ENCODE measurements around the gene SARS1.

SARS1 gene

DNA sequence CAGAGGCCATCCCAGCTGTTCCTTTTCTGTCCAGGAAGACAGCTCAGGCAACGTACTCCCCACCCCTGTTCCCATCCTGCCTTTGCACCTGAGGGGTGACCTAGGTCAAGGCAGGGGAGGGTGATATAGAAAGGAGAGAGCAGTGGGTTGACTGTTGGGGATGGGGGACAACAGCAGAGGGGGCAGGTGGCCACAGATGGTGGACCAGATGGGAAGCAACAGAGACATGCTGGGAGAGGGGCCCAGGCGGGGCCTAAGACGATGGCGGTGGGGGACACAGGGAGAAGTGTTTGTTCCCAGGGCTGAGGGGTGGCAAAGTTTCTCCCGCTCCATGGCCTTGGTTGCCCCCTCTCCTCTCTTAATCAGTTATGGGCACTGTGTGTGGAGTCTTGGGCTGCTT lies 42.0 kb downstream of the SARS1 start:
- TF ChIP-seq GATA3 (IDR thresholded peaks at IDR 0.05; ENCODE audit: low read depth, low read length) (no peak), GATA2 (IDR thresholded peaks at IDR 0.05; ENCODE audit: low read depth, low read length) (no peak)

DNA sequence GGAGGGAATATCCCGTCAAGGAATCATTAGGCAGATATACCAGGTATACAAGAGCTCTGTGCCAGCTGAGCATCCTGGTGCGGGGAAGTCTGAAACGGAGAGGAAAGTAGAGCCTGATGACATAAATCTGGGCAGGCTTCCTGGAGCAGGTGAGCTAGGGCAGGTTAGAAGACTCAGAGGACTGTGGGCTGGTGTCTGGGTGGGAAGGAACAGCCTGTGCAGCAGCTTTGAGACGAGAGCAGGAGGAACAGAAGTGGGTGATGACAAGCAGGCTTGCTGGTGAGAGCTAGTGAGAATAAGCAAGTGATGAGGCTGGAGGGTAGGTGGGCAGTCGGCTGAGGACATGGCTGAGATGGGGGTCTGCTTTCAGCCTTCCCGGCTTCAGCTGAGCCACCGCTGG lies 42.4 kb downstream of the SARS1 start:
- no peak for TF ChIP-seq GATA2 (IDR thresholded peaks at IDR 0.05; ENCODE audit: low read depth, low read length)
- TF ChIP-seq GATA3 (IDR thresholded peaks at IDR 0.05; ENCODE audit: low read depth, low read length): no peak

DNA sequence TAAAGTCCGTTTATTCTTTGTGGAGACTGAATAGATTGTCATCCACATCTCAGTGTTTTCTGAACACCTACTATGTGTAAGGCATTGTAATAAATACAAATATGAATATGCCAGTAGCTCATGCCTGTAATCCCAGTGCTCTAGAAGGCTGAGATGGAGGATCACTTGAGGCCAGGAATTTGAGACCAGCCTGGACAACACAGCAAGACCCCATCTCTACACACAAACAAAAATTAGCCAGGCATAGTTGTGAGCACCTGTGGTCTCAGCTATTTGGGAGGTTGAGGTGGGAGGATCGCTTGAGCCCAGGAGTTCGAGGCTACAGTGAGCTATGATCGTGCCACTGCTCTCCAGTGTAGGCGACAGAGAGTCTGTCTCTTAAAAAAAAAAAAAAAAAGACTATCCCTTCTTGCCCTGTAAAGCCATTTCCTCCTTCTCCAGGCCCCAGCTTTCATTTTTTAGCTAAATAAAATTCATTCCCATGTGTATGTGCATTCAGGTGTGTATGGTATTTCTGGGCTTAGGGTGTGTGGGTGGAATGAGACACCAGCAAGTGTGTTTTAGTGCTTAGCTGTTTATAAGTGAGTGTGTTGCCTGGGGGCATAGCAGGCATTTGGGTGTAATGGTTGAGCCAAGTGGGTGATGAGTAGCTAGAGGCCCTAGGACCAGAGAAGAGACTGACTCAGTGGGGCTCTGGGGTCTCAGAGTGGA lies 43.4 kb downstream of the SARS1 start:
- TF ChIP-seq GATA2 (IDR thresholded peaks at IDR 0.05; ENCODE audit: low read depth, low read length) (no peak), GATA3 (IDR thresholded peaks at IDR 0.05; ENCODE audit: low read depth, low read length) (no peak)

DNA sequence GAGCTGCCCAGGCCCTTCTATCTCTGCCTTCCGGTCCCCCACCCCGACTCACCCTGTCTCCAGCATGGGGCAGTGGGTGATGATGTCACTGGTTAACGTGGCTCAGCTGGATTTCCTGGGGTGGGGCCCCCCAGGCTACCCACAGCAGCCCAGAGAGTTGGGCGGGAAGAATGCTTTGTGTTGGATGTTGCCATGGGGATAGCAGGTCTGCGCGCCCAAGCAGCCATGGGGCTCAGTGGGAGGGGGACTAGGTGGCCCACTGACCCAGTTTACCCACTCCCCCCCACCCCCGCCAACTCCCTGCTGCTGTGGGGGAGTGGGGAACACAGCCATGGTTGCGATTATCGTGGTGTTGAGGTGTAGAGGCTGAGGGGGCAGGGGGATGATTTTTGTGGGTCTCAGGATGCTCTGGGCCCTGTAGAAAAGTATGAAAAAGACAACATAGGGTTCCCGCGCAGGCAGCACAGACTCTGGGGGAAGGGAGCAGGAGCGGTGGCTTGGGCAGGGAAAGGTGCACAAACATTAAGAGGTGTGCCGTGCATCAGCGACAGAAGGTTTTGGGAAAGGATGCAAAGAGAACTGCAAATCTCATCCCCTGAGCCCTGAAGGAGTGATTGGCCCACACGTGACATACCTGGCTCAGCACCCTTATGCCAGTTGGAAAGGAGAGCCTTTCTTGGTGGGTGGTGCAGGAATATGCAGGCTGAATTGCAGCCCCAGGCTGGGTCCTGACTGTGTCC lies 44.1 kb downstream of the SARS1 start:
- TF ChIP-seq GATA2 (IDR thresholded peaks at IDR 0.05; ENCODE audit: low read depth, low read length): no peak

DNA sequence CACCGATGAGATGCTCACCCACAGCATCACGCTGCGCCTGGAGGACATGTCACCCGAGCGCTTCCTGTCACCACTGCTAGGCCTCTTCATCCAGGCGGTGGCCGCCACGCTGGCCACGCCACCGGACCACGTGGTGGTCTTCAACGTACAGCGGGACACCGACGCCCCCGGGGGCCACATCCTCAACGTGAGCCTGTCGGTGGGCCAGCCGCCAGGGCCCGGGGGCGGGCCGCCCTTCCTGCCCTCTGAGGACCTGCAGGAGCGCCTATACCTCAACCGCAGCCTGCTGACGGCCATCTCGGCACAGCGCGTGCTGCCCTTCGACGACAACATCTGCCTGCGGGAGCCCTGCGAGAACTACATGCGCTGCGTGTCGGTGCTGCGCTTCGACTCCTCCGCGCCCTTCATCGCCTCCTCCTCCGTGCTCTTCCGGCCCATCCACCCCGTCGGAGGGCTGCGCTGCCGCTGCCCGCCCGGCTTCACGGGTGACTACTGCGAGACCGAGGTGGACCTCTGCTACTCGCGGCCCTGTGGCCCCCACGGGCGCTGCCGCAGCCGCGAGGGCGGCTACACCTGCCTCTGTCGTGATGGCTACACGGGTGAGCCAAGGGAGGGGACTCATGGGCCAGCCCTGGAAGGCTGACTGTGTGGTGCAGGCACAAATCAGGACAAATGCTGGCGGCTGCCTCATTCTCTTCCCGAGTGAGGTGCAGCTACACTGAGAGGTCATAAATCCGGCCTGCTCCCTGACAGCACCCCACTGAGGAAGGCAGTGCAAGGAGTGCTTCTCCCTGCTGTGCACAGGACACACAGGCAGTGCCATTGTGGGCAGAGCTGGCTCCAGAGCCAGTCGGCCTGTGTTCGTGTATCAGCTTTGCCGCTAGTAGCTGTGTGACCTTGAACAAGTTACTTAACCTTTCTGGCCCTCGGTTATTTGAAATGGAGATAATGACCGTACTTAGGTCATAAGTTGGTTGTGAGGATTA lies 45.1 kb downstream of the SARS1 start:
- TF ChIP-seq GATA2 (IDR thresholded peaks at IDR 0.05; ENCODE audit: low read depth, low read length) (no peak), GATA3 (IDR thresholded peaks at IDR 0.05; ENCODE audit: low read depth, low read length) (no peak)

DNA sequence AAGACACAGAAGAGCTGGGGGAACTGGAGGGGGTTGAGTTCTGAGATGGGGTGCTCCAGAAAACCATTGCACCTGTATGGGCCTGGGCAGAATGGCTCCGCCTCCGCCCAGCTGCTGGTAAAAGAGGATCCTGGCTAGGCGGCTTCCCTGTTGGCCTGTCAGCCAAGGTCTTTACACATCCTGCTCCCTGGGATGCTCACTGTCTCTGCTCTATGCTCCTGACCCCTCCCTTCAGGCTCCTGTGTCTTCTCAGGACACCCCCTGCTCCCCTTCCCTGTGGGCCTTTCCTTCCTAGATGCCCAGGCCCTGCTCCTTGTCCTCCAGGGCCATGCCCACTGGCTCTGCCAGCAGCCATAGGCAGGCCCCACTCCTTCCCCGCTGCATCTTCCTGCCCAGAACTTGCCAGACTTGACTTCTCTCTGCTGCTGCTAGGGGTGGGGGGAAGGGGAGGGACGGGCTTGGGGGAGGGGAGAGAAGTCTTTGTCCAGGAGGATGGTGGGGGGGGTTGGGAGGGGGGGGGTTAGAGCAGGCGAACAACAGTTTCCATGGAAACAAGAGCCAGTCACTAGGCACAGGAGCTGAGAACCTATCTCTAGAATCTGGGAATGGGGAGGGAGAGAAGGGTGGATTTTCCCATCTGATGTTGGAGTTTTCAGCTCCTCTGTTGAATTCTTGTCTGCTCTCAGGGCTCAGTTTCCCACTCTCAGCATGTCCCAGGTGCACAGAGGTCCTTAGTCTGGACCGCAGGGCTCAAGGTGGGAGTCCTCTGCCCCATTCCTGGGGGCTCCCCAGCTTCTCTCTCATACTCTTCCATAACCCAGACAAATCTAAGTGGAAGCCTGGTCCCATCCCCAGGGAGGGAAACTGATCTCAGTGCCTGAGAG lies 46.2 kb downstream of the SARS1 start:
- TF ChIP-seq GATA3 (IDR thresholded peaks at IDR 0.05; ENCODE audit: low read depth, low read length): no peak
- peak; percentile 52 for TF ChIP-seq GATA2 (IDR thresholded peaks at IDR 0.05; ENCODE audit: low read depth, low read length)

DNA sequence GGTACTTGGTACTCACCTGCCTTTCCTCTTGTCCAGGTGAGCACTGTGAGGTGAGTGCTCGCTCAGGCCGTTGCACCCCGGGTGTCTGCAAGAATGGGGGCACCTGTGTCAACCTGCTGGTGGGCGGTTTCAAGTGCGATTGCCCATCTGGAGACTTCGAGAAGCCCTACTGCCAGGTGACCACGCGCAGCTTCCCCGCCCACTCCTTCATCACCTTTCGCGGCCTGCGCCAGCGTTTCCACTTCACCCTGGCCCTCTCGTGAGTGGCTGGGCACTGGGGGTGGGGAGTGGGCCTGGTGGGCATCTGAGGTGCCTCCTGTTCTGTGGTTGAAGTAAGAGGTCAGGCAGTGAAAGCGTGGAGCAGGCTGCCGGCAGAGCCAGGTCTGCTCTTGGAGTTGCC lies 47.3 kb downstream of the SARS1 start:
- no peak for TF ChIP-seq GATA2 (IDR thresholded peaks at IDR 0.05; ENCODE audit: low read depth, low read length)
- TF ChIP-seq GATA3 (IDR thresholded peaks at IDR 0.05; ENCODE audit: low read depth, low read length): no peak

DNA sequence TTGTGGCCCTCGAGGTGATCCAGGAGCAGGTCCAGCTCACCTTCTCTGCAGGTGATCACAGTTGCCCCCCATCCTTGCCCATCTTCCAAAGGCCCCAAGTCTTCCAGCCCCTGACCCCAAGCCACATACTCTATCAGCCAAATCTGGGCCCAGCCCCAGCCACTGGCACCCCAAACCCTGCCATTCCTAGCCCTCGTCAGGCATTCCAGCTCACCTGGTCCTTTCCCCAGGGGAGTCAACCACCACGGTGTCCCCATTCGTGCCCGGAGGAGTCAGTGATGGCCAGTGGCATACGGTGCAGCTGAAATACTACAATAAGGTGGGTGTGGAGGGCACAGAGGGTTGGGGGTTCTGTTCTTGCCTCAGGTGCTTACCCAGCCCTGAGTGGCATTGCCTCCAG lies 47.9 kb downstream of the SARS1 start:
- TF ChIP-seq GATA3 (IDR thresholded peaks at IDR 0.05; ENCODE audit: low read depth, low read length) (no peak), GATA2 (IDR thresholded peaks at IDR 0.05; ENCODE audit: low read depth, low read length) (no peak)

DNA sequence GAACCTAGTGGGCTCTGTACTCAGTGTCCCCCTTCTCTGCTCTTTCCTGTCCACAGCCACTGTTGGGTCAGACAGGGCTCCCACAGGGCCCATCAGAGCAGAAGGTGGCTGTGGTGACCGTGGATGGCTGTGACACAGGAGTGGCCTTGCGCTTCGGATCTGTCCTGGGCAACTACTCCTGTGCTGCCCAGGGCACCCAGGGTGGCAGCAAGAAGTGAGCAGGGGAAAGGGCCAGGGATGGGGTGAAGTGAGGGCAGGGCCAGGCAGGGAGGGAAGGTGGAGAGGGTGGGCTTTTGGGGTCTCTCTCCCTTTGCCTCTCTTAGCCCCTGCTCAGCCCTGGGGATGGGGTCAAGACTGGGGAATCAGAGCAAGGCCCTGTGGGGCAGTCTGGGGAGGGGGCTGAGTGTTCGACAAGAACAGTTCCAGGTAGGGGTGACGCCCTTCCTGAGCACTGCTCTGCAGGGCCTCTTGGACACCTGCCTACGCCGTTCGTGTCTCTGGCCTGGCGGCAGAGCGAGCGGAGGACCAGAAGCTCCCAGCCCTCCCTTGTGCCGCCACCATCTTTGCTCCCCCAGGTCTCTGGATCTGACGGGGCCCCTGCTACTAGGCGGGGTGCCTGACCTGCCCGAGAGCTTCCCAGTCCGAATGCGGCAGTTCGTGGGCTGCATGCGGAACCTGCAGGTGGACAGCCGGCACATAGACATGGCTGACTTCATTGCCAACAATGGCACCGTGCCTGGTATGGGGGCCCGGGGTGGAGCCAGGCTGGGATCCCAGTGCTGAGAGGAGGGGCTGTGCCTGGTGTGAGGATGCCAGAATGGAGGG lies 48.7 kb downstream of the SARS1 start:
- no peak for TF ChIP-seq GATA3 (IDR thresholded peaks at IDR 0.05; ENCODE audit: low read depth, low read length)
- TF ChIP-seq GATA2 (IDR thresholded peaks at IDR 0.05; ENCODE audit: low read depth, low read length): no peak

DNA sequence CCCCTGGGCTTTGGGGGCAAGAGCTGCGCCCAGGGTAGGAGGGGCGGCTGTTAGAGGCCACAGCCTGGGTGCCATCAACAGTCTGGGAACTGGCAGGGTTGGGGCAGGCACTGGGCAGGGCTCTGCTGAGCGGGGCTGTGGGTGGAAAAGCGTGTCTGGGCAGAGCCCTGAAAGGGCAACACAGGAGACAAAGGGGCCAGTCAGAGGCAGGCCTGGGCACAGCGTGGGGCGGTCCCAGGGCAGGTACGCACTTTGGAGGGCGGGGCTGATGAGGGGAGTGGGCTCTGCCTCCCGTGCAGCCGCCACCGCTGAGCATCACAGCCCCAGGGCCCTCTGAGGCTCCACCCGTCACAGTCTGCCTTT lies 49.5 kb downstream of the SARS1 start:
- TF ChIP-seq GATA2 (IDR thresholded peaks at IDR 0.05; ENCODE audit: low read depth, low read length): no peak
- no peak for TF ChIP-seq GATA3 (IDR thresholded peaks at IDR 0.05; ENCODE audit: low read depth, low read length)

DNA sequence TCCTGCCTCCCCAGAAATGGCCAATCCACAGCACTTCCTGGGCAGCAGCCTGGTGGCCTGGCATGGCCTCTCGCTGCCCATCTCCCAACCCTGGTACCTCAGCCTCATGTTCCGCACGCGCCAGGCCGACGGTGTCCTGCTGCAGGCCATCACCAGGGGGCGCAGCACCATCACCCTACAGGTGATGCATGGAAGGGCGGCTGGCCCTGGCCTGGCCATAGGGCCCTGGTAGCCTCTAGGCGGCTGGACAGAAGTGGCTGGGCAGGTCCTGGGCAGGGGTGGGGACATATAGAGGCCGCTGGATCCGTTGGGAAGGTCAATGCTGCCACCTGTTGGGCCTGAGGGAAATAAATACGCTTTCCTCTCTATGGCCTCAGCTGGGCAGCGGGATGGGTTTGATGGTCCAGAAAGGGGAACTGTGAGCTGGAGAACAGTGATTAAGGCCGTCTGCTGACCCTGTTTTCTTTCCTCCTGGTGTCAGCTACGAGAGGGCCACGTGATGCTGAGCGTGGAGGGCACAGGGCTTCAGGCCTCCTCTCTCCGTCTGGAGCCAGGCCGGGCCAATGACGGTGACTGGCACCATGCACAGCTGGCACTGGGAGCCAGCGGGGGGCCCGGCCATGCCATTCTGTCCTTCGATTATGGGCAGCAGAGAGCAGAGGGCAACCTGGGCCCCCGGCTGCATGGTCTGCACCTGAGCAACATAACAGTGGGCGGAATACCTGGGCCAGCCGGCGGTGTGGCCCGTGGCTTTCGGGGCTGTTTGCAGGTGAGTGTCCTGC lies 50.1 kb downstream of the SARS1 start:
- no peak for TF ChIP-seq GATA3 (IDR thresholded peaks at IDR 0.05; ENCODE audit: low read depth, low read length)
- no peak for TF ChIP-seq GATA2 (IDR thresholded peaks at IDR 0.05; ENCODE audit: low read depth, low read length)

DNA sequence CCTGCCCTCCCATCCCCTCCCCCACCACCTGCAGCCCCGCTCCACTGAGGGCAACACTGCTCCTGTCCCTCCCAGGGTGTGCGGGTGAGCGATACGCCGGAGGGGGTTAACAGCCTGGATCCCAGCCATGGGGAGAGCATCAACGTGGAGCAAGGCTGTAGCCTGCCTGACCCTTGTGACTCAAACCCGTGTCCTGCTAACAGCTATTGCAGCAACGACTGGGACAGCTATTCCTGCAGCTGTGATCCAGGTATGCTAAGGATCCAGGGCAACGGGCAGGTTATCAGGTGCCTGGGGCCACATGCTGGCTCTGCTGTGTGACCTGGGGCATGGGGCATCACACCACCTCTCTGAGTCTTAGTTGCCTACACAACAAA lies 50.6 kb downstream of the SARS1 start:
- TF ChIP-seq GATA3 (IDR thresholded peaks at IDR 0.05; ENCODE audit: low read depth, low read length) (no peak), GATA2 (IDR thresholded peaks at IDR 0.05; ENCODE audit: low read depth, low read length) (no peak)

All from SH-SY5Y (cell line).